K562 (cell line): ENCODE results near the gene FOXO4. TPM values are rescaled to one million over a fixed set of nuclear protein-coding genes. Genes with fewer than 3 reads are reported as not detected.
A peak's percentile ranks its signal among the peaks of the same experiment; 100 is the strongest.

Source experiments
- CEBPG ChIP-seq, 3 experiments: fragments of 200-800 bp in 1 of 3; sonication (Bioruptor generic) in 1 of 3; sonication (generic) in 1 of 3; formaldehyde crosslinking in 1 of 3; IDR thresholded peaks in 2 of 3; conservative IDR thresholded peaks in 1 of 3; 2 replicates each; pipeline versions ENCODE4 v1.6.1 to v1.8.0; 2016 to 2022; ENCODE audit warnings: missing compliant biosample characterization in 2 of 3, missing genetic modification characterization in 2 of 3, mild to moderate bottlenecking in 1 of 3, missing genetic modification reagents in 1 of 3
- DMBX1 ChIP-seq: fragments of 250-450 bp; sonication (Bioruptor Pico); IDR thresholded peaks from 2 replicates; pipeline ENCODE4 v1.8.0; 2022; ENCODE audit warnings: inconsistent platforms, mild to moderate bottlenecking, moderate library complexity, borderline replicate concordance
- EGR1 ChIP-seq: fragments of 450-650 bp; conservative IDR thresholded peaks from 2 replicates; pipeline ENCODE4 v1.6.1; 2017; ENCODE audit warnings: mild to moderate bottlenecking
- HDGF ChIP-seq: fragments of 450-650 bp; IDR thresholded peaks from 2 replicates; pipeline ENCODE4 v1.6.1; 2016
- KHSRP ChIP-seq: fragments of 450-650 bp; IDR thresholded peaks from 2 replicates; pipeline ENCODE4 v1.6.1; 2017
- ZBED1 ChIP-seq: IDR thresholded peaks from 2 replicates; pipeline ENCODE4 v1.6.1; 2014
- polyA plus RNA-seq, 8 experiments: library from polyadenylated mRNA; depleted of rRNA in 4 of 8; stranded (reverse) in 5 of 8; unstranded in 3 of 8; fragments of >200 nt; fragmentation: Nextera tagmentation in 2 of 8; fragmentation: Illumina TruSeq in 1 of 8; extraction: Ambion mirVana in 2 of 8; extraction: Trizol in 1 of 8; gene quantifications; 2 replicates each; pipeline versions ENCODE4 v1.2.1 to v1.2.3, GENCODE V29; 2011 to 2014; ENCODE audit warnings: inconsistent platforms in 1 of 8, missing spikeins in 1 of 8
- total RNA-seq, 7 experiments: library from RNA; depleted of rRNA in 6 of 7; stranded (reverse); fragments of >200 nt in 6 of 7; fragmentation: Illumina TruSeq in 2 of 7; extraction: Trizol in 2 of 7; gene quantifications; 2 replicates each; pipeline versions ENCODE4 v1.2.1 to v1.2.3, GENCODE V29; 2011 to 2021; ENCODE audit warnings: low replicate concordance in 1 of 7
- TF ChIP-seq, protein P1 (sequence below): sonication (generic); formaldehyde crosslinking; IDR thresholded peaks from 2 replicates; pipeline ENCODE4 v1.8.0; 2023; ENCODE audit warnings: mild to moderate bottlenecking, missing genetic modification reagents
- TF ChIP-seq, protein P2 (sequence below), 2 experiments: fragments of 150-350 bp in 1 of 2; IDR thresholded peaks; 2 replicates each; pipeline ENCODE4 v1.6.1; 2012 to 2016; ENCODE audit warnings: low read depth in 2 of 2, low read length in 2 of 2, mild to moderate bottlenecking in 1 of 2, moderate library complexity in 1 of 2
- TF ChIP-seq, protein P3 (sequence below): fragments of 450-650 bp; IDR thresholded peaks from 2 replicates; pipeline ENCODE4 v1.6.1; 2016; ENCODE audit warnings: missing biosample characterization, missing genetic modification characterization
- TF ChIP-seq, protein P4 (sequence below): fragments of 450-650 bp; formaldehyde crosslinking; IDR thresholded peaks from 2 replicates; pipeline ENCODE4 v1.4.0; 2020; ENCODE audit warnings: mild to moderate bottlenecking, mixed read lengths
- TF ChIP-seq, protein P5 (sequence below): fragments of 250-450 bp; sonication (Bioruptor Pico); IDR thresholded peaks from 2 replicates; pipeline ENCODE4 v1.8.0; 2022; ENCODE audit warnings: moderate library complexity, mild to moderate bottlenecking, inconsistent platforms
- TF ChIP-seq, protein P6 (sequence below): fragments of 250-450 bp; sonication (Bioruptor Pico); IDR thresholded peaks from 2 replicates; pipeline ENCODE4 v1.4.0; 2020; ENCODE audit warnings: mild to moderate bottlenecking, moderate library complexity

Gene FOXO4
- total and polyA plus RNA-seq, 9 of the 15 experiments (the other 6 are each of a cell fraction or from before 2014, with no cell fraction given), result 0.13 to 26.6 (median 8.5) TPM

DNA sequence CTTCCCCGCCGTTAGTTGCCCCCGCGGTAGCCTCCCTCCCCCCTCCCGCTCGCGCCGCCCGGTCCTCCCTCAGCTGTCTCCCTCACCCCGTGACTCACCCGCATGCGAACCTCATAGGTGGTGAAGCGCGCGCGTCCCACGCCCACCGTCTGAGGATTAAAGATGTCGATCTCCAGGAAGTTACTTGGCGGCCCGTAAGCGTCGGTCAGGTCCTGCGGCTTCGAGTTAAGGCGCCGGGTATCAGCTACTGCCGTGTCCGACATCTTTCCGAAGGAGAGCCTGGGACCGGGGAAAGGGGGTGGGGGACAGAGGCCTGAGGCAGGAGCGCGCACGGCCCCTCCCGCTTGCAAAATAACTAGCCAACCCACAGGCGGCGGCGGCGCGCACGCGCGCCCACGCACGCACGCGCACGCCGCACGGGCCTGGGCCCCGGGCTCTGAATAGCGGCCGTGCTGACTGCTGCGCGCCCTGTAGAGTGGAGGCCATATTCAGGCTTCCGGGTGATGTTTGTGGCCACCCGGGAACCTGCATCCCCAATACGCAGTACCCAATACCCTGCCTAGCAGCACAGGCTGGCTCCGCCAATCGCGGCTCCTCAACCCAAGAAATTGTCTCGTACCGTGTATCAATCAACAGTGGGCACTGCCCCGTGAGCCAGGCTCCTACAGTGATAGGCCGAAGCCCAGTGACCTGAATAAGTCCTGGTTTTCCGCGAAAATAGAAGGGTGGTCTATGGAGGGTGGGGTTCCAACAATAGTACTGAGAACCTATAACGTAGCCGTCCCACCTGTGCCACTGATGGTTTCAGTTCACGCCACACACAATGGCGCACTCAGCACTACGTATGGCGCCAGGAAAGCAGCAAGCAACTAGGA lies 27.4 kb upstream of the FOXO4 start, which contains the start of gene SNX12 (continued):
- TF ChIP-seq HDGF (no peak), DMBX1 (CRISPR knock-in tag) (peak; percentile 90), EGR1 (peak; percentile 90), ZBED1 (no peak), CEBPG (CRISPR knock-in tag; IDR thresholded peaks at IDR 0.05) (no peak), CEBPG (tag; conservative IDR thresholded peaks at IDR 0.05 in 1 of 2, IDR thresholded peaks at IDR 0.05 in 1 of 2) (no peak), KHSRP (no peak)
- TF ChIP-seq, protein P1, sequence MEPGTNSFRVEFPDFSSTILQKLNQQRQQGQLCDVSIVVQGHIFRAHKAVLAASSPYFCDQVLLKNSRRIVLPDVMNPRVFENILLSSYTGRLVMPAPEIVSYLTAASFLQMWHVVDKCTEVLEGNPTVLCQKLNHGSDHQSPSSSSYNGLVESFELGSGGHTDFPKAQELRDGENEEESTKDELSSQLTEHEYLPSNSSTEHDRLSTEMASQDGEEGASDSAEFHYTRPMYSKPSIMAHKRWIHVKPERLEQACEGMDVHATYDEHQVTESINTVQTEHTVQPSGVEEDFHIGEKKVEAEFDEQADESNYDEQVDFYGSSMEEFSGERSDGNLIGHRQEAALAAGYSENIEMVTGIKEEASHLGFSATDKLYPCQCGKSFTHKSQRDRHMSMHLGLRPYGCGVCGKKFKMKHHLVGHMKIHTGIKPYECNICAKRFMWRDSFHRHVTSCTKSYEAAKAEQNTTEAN (CRISPR knock-in tag), result no peak
- TF ChIP-seq, protein P2, sequence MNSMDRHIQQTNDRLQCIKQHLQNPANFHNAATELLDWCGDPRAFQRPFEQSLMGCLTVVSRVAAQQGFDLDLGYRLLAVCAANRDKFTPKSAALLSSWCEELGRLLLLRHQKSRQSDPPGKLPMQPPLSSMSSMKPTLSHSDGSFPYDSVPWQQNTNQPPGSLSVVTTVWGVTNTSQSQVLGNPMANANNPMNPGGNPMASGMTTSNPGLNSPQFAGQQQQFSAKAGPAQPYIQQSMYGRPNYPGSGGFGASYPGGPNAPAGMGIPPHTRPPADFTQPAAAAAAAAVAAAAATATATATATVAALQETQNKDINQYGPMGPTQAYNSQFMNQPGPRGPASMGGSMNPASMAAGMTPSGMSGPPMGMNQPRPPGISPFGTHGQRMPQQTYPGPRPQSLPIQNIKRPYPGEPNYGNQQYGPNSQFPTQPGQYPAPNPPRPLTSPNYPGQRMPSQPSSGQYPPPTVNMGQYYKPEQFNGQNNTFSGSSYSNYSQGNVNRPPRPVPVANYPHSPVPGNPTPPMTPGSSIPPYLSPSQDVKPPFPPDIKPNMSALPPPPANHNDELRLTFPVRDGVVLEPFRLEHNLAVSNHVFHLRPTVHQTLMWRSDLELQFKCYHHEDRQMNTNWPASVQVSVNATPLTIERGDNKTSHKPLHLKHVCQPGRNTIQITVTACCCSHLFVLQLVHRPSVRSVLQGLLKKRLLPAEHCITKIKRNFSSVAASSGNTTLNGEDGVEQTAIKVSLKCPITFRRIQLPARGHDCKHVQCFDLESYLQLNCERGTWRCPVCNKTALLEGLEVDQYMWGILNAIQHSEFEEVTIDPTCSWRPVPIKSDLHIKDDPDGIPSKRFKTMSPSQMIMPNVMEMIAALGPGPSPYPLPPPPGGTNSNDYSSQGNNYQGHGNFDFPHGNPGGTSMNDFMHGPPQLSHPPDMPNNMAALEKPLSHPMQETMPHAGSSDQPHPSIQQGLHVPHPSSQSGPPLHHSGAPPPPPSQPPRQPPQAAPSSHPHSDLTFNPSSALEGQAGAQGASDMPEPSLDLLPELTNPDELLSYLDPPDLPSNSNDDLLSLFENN (IDR thresholded peaks at IDR 0.05; ENCODE audit: low read depth in 2 of 2, low read length in 2 of 2), result no peak
- TF ChIP-seq, protein P3, sequence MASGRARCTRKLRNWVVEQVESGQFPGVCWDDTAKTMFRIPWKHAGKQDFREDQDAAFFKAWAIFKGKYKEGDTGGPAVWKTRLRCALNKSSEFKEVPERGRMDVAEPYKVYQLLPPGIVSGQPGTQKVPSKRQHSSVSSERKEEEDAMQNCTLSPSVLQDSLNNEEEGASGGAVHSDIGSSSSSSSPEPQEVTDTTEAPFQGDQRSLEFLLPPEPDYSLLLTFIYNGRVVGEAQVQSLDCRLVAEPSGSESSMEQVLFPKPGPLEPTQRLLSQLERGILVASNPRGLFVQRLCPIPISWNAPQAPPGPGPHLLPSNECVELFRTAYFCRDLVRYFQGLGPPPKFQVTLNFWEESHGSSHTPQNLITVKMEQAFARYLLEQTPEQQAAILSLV (tag), result no peak
- TF ChIP-seq, protein P4, sequence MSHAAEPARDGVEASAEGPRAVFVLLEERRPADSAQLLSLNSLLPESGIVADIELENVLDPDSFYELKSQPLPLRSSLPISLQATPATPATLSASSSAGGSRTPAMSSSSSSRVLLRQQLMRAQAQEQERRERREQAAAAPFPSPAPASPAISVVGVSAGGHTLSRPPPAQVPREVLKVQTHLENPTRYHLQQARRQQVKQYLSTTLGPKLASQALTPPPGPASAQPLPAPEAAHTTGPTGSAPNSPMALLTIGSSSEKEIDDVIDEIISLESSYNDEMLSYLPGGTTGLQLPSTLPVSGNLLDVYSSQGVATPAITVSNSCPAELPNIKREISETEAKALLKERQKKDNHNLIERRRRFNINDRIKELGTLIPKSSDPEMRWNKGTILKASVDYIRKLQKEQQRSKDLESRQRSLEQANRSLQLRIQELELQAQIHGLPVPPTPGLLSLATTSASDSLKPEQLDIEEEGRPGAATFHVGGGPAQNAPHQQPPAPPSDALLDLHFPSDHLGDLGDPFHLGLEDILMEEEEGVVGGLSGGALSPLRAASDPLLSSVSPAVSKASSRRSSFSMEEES (CRISPR knock-in tag), result no peak
- TF ChIP-seq, protein P5, sequence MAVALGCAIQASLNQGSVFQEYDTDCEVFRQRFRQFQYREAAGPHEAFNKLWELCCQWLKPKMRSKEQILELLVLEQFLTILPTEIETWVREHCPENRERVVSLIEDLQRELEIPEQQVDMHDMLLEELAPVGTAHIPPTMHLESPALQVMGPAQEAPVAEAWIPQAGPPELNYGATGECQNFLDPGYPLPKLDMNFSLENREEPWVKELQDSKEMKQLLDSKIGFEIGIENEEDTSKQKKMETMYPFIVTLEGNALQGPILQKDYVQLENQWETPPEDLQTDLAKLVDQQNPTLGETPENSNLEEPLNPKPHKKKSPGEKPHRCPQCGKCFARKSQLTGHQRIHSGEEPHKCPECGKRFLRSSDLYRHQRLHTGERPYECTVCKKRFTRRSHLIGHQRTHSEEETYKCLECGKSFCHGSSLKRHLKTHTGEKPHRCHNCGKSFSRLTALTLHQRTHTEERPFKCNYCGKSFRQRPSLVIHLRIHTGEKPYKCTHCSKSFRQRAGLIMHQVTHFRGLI (CRISPR knock-in tag), result 0 out of 2 replicates have a peak, but pooled peaks have one; percentile 34
- TF ChIP-seq, protein P6, sequence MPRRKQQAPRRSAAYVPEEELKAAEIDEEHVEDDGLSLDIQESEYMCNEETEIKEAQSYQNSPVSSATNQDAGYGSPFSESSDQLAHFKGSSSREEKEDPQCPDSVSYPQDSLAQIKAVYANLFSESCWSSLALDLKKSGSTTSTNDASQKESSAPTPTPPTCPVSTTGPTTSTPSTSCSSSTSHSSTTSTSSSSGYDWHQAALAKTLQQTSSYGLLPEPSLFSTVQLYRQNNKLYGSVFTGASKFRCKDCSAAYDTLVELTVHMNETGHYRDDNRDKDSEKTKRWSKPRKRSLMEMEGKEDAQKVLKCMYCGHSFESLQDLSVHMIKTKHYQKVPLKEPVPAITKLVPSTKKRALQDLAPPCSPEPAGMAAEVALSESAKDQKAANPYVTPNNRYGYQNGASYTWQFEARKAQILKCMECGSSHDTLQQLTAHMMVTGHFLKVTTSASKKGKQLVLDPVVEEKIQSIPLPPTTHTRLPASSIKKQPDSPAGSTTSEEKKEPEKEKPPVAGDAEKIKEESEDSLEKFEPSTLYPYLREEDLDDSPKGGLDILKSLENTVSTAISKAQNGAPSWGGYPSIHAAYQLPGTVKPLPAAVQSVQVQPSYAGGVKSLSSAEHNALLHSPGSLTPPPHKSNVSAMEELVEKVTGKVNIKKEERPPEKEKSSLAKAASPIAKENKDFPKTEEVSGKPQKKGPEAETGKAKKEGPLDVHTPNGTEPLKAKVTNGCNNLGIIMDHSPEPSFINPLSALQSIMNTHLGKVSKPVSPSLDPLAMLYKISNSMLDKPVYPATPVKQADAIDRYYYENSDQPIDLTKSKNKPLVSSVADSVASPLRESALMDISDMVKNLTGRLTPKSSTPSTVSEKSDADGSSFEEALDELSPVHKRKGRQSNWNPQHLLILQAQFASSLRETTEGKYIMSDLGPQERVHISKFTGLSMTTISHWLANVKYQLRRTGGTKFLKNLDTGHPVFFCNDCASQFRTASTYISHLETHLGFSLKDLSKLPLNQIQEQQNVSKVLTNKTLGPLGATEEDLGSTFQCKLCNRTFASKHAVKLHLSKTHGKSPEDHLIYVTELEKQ (CRISPR knock-in tag), result no peak
